Effector CD4-positive, alpha-beta T cell (primary cell): ENCODE data around the gene NOC4L.
A peak's percentile ranks its signal among the peaks of the same experiment; 100 is the strongest.
"Not testable (repeated sequence)": the region's sequence is repeated elsewhere in the genome, so short reads cannot be mapped to it uniquely, and the experiment has no call there.

Source experiments
- DNase-seq: peaks from one replicate; pipeline ENCODE4 v3.0.0-alpha.2; 2020

The NOC4L gene

DNA sequence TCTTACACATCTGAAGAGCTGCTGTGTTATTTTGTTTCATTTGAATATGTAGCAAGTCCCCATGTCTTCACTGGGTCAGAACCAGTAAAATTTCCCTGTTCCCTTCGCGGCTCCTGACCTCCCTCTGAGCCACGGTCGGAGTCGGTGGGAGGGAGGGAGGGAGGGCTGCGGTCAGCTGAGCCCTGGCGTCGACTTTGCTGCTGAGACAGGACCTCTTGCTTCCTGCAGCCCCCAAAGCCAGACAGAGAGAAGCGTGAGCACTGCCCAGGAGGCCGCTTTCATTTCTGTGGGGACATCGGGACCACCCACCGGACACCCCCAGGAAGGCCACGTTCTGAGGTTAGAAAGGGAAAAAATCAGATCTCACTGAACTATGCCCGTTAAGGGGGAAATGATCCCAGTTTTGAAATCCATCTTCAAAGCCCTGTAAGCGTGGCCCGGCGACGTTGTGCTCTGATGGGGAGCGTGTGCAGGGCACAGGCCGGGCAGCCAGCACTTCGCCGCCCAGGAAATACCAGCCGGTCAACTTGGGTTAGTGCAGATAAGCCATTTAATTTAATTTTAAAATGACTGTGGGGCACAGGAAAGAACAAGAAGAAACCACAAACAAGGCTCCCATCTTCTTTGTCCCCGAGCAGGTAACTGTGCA, 42.1 kb downstream of the NOC4L start:
- no peak for DNase-seq

DNA sequence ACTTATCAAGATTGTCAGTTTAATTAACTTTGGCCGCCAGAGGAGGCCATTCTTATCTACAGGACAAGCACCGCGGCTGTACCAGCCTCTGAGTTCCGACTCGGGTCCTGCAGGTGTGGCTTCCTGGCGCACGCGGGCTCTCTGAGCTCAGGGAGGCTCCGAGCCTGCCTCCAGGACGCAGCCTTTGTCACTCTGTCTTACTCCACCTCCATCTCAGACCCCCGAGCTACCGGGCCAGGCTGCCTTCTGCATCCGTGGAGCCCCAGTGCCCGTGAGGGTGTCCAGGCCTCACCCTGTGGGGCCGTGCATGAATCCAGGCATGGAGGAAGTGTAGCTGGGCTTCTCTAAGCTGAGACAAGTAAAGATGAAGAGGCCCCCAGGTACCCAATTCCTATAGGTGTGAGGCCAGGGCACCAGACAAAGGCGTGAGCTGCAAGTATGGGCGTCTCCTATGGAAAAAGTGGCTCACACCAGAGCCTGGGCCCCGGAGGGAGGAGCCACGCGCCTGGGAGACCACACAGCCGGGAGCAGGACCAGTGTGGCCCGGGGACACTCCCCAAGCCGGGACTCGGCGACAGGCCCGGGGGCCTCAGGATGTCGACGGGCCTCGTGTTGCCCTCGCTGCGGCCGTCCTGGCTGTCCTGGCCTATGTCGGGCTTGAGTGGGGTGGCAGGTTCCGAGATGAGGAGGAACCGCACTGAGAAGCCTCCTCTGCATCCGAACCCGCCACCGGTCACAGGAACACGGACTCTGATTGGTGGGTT, 42.8 kb downstream of the NOC4L start:
- no peak for DNase-seq

DNA sequence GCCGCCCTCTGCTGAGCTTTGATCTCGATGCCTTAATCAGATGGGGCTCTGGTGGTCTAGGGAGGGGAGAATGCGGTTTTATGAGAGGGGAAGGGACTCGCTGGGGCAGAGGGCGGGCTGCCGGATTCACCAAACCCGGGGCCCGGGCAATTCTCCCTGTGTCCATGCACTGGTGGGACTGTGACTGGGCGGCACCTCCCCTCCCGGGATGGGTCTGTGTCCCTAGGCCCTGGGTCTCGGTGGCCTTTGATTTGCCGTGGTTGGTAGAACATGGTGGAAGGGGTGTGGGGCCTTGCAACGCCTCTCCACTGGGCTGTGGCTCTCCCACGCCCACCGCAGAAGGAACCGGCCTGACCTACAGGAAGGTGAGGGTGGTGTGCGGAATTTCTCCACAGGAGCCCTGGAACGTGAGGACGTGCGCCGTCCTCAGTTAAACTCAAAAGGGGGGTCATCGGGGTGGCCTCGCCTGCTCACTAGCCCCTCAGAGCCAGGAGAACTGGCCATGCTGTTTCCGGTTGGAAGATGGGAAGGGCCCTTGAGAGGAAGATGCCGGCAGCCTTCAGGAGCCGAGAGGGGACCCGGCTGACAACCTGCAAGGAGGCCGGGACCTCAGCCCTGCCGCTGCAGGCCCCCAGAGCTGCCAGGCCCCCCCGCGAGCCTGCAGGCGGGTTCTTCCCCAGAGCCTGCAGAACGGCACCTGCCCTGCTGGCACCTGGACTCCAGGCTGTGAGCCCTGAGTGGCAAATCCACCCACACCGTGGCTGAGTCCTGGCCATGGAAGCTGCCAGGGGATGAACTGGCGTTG, 43.6 kb downstream of the NOC4L start:
- no peak for DNase-seq

DNA sequence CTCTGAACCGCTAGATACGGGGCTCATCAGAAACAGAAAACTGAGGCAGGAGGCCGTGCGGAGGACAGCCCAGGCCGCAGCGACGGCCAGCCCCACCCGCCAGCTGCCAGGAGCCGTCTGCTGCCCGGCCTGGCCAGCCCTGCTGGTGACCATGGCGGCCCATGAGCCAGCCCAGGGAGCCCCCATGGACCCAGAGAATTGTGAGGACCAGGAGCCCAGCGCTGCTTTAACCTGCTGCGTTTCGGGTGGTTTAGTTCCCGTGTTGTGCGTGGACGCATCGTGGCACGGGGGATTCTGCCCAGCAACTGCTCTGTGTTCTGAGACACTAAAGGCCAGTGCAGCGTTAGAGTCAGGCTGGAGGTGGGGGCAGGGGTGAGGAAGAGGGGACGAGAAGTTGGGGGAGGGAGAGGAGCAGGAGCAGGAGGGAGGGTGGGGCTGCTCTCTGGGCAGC, 44.2 kb downstream of the NOC4L start:
- DNase-seq, result no peak

DNA sequence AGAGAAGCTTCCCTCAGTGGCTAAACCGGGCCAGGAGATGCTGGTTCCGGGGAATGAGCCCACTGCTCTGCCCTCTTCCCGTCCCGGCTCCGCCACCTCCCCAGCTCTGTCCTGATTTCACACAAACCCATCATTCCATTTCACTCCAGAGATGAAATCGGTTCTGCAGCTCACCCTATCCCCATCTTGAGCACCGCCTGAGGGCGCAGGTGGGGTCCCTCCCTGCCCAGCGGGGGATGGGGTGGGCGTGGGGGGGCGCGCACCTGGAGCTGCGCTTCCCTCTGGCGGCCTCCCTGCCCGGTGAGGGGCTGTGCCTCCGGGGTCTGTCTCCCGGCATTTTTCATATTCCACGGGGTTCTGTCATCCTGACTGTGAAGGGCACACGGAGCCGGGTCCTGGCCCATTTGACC, 44.7 kb downstream of the NOC4L start:
- no peak for DNase-seq

DNA sequence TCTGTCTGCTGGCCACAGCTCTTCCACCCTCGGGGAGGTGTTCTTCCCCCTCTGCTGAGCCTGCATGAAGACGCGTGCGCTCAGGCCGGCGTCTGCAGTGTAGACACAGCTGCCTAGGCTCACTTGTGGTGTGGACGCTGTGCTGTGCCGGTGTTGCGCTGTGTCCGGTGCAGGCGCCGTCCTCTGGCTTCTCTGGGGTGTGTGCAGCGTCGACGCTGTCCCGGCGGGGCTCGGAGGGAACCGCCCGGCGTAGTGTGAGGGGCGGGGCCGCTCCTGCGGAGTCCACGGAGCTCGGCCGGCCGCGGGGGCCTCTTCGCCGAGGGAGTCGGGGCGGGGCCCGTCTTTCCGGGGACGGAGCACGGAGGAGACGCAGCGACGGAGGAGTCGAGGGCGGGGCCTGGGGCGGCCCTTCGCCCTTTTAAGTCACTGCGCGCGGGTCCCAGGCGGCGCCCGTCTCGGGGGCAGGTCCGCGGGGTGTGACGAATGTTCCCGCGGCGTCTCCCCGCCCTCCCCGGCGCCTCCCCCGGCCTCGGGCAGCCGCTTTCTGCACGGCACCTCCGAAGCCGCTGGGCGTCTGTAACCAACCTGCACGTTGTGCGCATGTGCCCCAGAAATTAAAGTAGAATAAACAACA, 45.2 kb downstream of the NOC4L start:
- DNase-seq, result peak; percentile 91

DNA sequence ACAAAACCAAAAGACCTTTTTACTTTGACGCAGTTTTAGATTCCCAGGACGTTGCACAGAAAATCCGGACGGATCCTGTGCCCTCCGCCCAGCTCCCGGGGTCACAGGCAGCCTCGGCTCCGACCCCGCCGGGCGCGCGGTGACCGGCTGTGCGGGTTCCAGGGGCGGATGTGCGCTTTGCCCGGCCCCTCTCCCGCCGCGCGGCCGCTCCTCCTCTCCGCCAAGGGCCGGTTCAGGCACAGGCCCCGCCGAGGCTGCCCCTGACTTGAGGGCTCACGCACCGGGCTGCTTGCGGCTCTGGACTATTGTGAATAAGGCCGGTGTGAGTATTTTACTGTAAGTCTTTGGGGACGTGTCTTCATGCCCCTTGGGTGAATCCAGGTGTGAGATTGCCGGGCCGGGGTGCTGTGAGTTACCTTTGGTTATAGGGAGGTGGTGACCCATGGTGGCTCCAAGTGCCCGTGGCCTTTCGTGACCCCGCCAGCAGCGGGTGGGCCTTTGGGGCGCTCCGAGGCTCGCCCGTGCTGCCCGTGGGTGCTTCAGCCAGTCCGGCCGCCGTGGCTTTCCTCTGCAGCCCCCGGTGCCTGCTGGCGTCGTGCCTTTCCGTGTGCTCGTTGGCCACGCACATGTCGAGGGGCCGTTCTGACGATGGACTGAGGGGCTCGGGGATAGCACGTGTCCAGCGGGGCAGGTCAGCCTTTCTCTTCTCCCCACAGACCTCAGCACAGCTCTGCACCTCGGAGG, 45.9 kb downstream of the NOC4L start:
- no peak for DNase-seq

DNA sequence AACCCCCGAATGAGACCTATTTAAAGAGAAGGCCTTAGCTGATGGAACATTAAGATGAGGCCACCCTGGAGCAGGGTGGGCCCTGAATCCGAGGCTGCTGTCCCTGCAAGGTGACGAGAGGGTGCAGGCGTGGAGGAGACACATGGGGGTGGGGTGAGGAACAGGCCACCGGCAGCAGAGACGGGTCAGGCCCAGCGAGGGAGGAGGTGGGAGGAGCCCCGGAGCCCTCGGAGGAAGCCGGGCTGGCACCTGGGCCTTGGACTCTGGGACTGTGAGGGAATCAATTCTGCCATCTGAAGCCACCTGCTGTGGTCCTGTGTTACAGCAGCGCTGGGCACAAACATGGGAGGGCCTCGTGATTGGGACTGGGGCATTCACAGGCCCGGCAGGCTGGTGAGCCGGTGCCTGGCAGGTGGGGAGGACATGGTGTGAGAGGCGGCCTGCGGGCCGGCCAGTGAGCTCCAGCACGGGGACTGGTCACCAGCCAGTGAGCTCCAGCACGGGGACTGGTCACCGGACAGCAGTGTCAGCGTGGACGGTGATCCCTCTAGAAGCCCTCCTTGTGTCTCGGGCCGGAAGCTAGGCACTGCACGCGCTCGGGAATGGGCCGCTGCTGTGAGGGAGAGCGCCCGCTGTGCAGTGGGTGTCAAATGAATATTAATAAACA, 46.7 kb downstream of the NOC4L start:
- no peak for DNase-seq

DNA sequence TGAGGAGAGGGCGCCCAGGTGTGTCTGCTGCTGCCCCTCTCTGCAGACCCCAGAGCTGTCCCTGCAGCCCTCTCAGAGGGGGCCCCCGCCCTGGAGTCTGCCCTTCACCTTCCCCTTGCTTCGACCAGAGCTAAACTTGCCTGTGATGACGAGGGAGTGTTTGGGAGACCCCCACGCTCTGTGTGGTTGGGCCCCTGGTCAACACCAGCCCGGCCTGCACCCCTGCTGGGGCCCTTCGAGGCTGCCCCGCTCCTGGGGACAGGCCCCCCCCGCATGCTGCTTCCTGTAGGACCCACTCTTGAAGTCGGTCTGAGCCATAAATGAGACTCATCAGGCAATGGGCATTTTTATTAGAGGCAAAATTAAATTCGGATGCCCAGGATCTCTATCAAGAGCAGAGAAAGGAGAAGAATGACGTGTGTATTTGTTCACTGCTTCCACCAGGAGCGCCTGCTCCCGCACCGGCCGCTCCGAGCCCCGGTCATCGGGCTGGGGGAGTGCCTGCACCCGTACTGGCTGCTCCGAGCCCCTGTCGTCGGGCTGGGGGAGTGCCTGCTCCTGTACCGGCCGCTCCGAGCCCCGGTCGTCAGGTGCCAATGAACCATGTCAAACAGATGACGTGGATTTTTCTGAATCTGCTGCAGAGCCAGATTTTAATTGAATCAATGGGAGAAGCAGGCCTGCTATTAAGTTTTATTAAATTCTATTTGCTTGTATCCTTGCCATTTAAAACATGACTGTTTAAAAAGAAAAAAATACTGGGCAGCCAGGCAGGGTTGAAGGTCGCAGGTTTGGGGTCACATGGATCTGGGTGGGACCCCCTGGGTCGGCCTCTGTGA, 47.7 kb downstream of the NOC4L start:
- no peak for DNase-seq

DNA sequence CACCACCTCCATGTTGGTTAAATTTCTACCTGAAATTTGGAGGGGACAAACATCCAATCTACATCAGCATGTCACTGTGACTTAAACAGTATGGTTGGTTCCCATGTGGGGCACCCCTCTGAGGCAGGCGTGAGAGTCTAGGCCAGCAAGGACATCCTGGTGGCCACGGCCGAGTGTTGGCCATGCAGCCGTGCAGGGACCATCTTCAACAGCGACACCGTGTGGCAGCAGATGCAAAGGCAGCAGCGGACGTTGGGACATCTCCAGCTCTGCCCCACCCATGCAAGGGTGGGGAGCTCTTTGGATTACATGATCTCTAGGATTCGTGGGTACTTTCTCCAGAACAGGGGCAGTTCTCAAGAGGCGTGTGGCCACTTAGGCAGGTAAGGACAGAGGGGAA, 49.8 kb downstream of the NOC4L start:
- DNase-seq, result no peak

DNA sequence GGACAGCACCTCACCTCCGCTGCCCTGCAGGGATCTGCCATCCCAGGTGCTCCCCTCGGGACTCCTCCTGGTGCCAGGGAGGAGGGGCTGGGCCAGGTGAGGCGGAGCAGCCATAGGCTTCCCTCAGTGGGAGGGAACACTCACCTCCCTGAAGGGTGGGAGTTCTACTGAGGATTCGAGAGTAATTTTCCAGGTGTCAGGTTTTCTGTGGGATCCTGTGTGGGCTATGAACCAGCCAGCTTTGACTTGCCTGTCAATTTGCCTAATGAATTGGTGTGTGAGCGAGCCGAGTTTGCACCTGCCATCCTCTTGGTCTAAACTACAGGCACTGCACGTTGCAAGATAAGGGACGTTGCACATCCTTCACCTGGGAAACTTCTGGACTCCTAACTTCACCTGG, 50.3 kb downstream of the NOC4L start:
- no peak for DNase-seq

DNA sequence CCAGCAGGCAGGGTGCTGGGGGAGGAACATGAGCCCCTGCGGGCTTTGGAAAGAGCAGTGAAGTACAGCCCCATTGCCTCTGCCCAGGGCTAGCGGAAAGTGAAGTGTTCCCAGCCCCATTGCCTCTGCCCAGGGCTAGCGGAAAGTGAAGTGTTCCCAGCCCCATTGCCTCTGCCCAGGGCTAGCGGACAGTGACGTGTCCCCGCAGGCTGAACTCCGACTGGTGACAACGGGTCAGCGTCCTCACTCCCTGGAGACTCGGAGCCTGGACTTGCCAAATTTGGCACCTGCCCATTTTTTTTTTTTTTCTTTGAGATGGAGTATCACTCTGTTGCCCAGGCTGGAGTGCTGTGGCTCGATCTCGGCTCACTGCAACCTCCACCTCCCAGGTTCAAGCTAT, 51.0 kb downstream of the NOC4L start:
- DNase-seq, result not testable (repeated sequence)

DNA sequence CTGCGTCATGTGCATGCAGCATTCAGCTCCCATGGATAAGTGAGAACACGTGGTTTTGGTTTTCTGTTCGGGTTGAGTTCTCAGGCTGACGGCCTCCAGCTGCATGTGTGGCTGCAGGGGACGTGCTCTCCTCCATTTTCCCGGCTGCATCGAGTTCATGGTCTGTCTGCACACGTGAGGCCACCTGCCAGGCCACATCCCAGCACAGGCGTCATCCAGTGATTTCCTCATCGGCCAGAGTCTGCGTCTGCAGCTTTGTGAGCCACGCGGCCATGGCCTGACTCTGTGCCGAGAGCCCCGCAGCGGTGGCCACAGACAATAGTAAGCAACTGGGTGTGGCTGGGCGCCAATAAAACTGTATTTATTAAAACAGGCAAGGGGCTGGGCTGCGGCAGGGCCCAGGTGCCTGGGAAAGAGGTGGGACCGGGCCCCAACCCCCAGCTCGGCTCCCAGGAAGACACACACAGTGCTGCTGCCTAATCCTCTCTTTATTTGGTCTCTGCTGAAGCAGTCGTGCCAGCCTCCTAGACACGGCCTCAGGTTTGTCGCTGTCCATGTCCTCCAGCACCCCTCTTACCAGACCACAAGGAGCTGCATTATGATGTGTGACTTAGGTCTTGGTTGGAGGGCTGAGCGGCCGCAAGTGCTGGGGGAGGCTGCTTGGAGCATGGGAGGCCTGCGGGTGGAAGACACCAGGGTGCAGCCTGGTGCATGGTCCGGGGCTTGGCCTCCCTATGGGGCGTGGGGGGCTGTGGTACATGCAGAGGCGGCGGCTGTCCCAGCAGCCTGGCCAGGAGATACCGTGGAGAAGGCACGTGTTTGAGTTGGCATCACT, 52.0 kb downstream of the NOC4L start:
- DNase-seq, result no peak

DNA sequence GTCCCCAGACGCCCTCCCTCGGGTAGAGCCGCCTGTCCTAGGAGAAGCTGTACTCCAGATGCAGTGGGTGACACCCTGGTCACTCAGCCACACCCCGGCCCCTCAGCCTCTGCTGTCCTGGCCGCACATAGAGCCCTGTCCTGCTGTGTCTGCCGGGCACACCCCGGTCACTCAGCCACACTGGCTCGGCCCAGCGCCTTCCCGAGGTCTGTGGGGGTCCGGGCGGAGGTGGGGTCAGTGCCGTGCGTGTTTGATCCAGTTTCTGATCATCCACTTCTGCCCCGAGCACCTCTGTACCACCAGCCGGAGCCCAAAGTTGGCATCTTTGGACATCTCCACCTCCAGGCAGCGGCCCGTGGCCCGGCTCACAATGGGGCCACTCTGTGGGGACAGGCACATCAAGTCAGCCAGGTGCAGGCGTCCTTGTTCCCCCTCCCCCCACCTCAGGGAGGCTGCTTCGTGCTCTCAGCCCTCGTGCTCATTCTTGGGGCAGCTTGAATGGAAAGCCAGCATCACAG, 52.7 kb downstream of the NOC4L start:
- DNase-seq, result no peak

DNA sequence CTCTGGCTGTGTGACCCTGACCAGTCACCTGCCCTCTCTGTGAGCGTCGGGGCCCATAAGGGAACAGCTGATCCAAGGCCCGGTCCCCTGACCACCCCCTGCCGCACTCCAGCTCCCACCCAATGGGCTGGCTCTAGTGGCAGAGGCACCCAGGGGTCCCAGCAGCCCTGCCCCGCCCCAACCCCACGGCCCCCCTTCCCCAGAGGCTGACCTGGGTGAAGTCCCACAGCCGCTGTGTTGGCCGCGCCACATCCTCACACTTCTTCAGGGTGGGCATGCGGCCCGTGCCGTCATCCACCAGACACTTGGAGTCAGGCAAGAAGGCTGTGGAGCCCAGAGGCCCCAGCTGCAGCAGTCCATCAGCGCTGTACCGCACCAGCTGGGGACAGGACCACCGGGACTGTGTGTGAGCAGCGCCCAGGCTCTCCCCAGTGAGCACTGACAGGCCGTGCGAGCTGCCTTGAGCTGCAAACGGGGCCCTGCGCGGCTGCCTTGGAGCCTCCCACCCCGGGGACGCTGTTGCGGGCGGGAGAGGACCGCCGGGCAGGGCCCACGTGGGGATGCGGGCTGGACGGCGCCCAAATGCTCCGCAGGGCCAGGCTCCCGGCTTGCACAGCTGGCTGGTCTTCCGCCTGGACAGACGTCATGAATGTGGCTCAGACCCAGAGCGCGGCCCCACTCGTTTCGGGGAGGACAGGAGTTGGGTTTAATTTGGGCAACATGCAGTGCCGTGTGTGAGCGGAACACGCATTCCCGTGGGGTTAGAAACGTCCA, 53.5 kb downstream of the NOC4L start:
- no peak for DNase-seq

DNA sequence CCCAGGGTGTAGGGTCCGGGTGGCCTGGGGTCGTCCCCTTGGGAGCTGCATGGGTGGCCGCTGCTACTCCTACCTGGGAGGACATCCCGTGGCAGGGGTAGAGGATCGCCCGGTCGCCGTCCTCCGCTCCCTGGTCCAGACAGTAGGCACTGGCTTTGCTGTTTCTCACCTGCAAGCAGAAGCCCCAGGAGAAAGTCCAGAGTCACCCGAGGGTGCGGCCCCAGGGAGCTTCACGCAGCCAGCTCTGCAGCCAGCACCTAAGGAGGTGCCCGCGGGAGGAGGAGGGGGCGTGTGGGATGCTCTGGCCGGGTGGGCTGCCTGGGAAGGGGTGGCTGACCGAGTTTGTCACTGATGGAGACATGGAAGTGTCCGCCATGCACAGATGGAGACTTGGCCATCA, 54.8 kb downstream of the NOC4L start:
- DNase-seq, result no peak

DNA sequence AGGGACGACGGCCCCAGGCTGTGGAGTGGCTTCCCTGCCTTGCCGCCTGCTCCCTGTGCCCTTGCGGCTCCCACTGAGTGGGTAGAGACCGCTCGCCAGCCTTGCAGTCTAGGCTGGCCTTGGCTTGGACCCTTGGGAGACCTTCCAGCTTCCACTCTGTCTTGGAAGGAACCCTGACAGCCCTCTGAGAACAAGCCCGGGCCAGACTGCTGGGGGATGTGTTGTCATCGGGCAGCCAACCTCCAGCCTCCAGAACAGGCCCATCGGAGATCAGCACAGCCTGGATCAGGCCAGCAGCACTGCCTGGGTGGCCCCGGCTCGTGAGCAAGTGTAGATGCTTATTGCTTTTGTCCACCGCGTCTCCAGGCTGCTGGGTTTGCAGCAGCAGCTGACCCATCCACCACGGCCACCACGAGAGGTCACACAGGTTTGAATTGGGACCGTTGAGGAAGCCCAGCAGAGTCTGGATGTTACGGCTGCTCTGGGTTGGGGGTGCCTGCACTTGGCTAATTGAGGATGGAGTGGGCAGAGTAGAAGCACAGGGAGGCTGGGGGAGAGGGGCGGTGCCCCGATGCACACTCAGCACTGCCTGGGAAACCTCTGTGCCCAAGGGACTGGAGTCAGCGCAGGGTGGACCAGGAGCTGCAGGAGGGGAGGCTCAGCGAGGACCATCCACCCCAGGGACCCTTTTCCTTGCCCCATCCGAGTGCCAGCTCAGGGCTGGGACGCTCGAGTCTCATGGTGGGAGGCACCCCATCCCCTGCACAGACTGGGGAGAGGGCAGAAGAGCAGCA, 55.5 kb downstream of the NOC4L start:
- DNase-seq, result no peak

DNA sequence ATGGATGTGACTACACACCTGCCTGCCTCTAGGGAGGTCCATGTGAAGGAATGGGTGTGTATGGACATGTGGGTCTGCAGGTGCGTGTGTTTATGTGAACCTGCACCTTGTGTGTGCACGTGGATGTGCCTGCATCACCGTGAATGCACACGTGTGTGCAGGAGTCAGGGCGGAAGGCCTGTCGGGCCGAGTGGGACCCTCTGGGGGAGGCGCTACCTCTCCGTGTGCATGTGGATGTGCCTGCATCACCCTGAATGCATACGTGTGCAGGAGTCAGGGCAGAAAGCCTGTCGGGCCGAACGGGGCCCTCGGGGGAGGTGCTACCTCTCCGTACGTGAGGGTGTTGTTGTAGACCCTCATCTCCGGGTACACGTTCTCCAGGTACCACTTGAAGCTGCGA, 56.5 kb downstream of the NOC4L start:
- DNase-seq, result no peak
